KMS-11 (cell line): ENCODE data around the gene SAFB.

Source experiments
- H2AFZ ChIP-seq: fragments of 200-600 bp; sonication (generic); 2 replicates; pipeline ENCODE4 v1.6.1; 2016; ENCODE audit warnings: antibody characterized with exemption, mixed run types, low read depth
- H3K27ac ChIP-seq: fragments of 200-600 bp; sonication (generic); 2 replicates; pipeline ENCODE4 v1.6.1; 2016; ENCODE audit warnings: mild to moderate bottlenecking, mixed run types
- H3K27me3 ChIP-seq: fragments of 200-600 bp; sonication (generic); 2 replicates; pipeline ENCODE4 v1.6.1; 2017; ENCODE audit warnings: mild to moderate bottlenecking, low read depth, mixed run types, moderate library complexity; ENCODE audit not compliant: insufficient read depth
- H3K36me3 ChIP-seq: fragments of 200-600 bp; sonication (generic); 2 replicates; pipeline ENCODE4 v1.6.1; 2017; ENCODE audit warnings: mild to moderate bottlenecking, mixed run types; ENCODE audit not compliant: insufficient read depth
- H3K4me1 ChIP-seq: fragments of 200-600 bp; sonication (generic); 2 replicates; pipeline ENCODE4 v1.6.1; 2016; ENCODE audit warnings: mild to moderate bottlenecking, low read depth, mixed run types; ENCODE audit not compliant: poor library complexity, severe bottlenecking
- H3K4me2 ChIP-seq: fragments of 200-600 bp; sonication (generic); 2 replicates; pipeline ENCODE4 v1.7.0; 2016; ENCODE audit warnings: mild to moderate bottlenecking, mixed run types
- H3K4me3 ChIP-seq: fragments of 200-600 bp; sonication (generic); IDR thresholded peaks from 2 replicates; pipeline ENCODE4 v1.6.1; 2017; ENCODE audit warnings: low read depth, low read length, mixed read lengths; ENCODE audit not compliant: insufficient read depth
- H3K79me2 ChIP-seq: fragments of 200-600 bp; sonication (generic); 2 replicates; pipeline ENCODE4 v1.6.1; 2016; ENCODE audit warnings: low read depth, mixed run types; ENCODE audit not compliant: insufficient read depth
- H3K9ac ChIP-seq: fragments of 200-600 bp; sonication (generic); 2 replicates; pipeline ENCODE4 v1.6.1; 2016; ENCODE audit warnings: mild to moderate bottlenecking, mixed run types
- H4K20me1 ChIP-seq: fragments of 200-600 bp; sonication (generic); 2 replicates; pipeline ENCODE4 v1.6.1; 2016; ENCODE audit warnings: mild to moderate bottlenecking, mixed run types; ENCODE audit not compliant: insufficient read depth
- CTCF ChIP-seq: fragments of 200-600 bp; sonication (generic); conservative IDR thresholded peaks from 2 replicates; pipeline ENCODE4 v1.6.1; 2017; ENCODE audit warnings: low read depth, mild to moderate bottlenecking, antibody characterized with exemption, low read length, moderate library complexity, mixed read lengths

Gene SAFB

GRCh38 chr19:5600797-5601196 is 22.1 kb upstream of the SAFB start:
- Histone ChIP-seq H3K36me3 (peaks cover 42% of the 10 kb centered on the region; the same call in 1 of the 2 replicates), H4K20me1 (no peaks in the 10 kb centered on the region)

GRCh38 chr19:5603626-5604025 is 19.3 kb upstream of the SAFB start:
- Histone ChIP-seq H3K4me3 (no peak overlapping the region), H3K9ac (no peak overlapping the region), H3K27ac (no peak overlapping the region), H3K79me2 (peaks cover 16% of the 10 kb centered on the region; the same call in 1 of the 2 replicates), H3K4me2 (no peak overlapping the region), H4K20me1 (no peaks in the 10 kb centered on the region), H3K27me3 (no peaks in the 10 kb centered on the region), H2AFZ (no peak overlapping the region), H3K36me3 (peaks cover 34% of the 10 kb centered on the region; the same call in 1 of the 2 replicates), H3K4me1 (no peaks in the 10 kb centered on the region)
- no peak for TF ChIP-seq CTCF

More at GRCh38 chr19:5600797-5601196, 22.1 kb upstream of the SAFB start:
- Histone ChIP-seq H2AFZ (no peak overlapping the region), H3K9ac (no peak overlapping the region), H3K79me2 (0 out of 2 replicates have a peak, but pooled peaks cover 9% of the 10 kb centered on the region), H3K27me3 (no peaks in the 10 kb centered on the region), H3K4me3 (no peak overlapping the region), H3K27ac (no peak overlapping the region), H3K4me1 (no peaks in the 10 kb centered on the region), H3K4me2 (no peak overlapping the region)
- TF ChIP-seq CTCF = no peak

- Histone ChIP-seq H3K4me3 (no peak overlapping the region), H3K4me1 (no peaks in the 10 kb centered on the region), H3K27ac (no peak overlapping the region), H2AFZ (no peak overlapping the region), H3K36me3 (peaks cover 25% of the 10 kb centered on the region; the same call in 1 of the 2 replicates), H3K9ac (no peak overlapping the region), H3K79me2 (peaks cover 16% of the 10 kb centered on the region; the same call in 1 of the 2 replicates), H3K27me3 (no peaks in the 10 kb centered on the region), H3K4me2 (no peak overlapping the region), H4K20me1 (no peaks in the 10 kb centered on the region)
- no peak for TF ChIP-seq CTCF
Observed at GRCh38 chr19:5605362-5605761, 17.5 kb upstream of the SAFB start.

- H3K9ac ChIP-seq = no peak overlapping the region
- peaks cover 16% of the 10 kb centered on the region; the same call in 1 of the 2 replicates for H3K79me2 ChIP-seq
- no peak overlapping the region for H3K27ac ChIP-seq
- no peaks in the 10 kb centered on the region for H3K27me3 ChIP-seq
- H4K20me1 ChIP-seq = no peaks in the 10 kb centered on the region
- H3K4me2 ChIP-seq = no peak overlapping the region
- no peak for TF ChIP-seq CTCF
- no peaks in the 10 kb centered on the region for H3K4me1 ChIP-seq
- H3K4me3 ChIP-seq = no peak overlapping the region
- no peak overlapping the region for H2AFZ ChIP-seq
- peaks cover 29% of the 10 kb centered on the region; the same call in 1 of the 2 replicates for H3K36me3 ChIP-seq
Observed at GRCh38 chr19:5607318-5608275, 15.3 kb upstream of the SAFB start.
